T follicular helper cell (primary cell): ENCODE results near the gene MARCHF5.
"Not testable (repeated sequence)": the region's sequence is repeated elsewhere in the genome, so short reads cannot be mapped to it uniquely, and the experiment has no call there.

ENCODE experiments used
- DNase-seq: peaks from one replicate; pipeline ENCODE4 v3.0.0-alpha.2; 2020; ENCODE audit warnings: low read depth

Gene MARCHF5

GRCh38 chr10:92305133-92306072 is 14.4 kb downstream of the MARCHF5 start:
- no peak for DNase-seq

- no peak for DNase-seq
These were observed 18.3 kb downstream of the MARCHF5 start for GRCh38 chr10:92309272-92309671.

GRCh38 chr10:92313750-92314149 is 22.8 kb downstream of the MARCHF5 start:
- DNase-seq = no peak

GRCh38 chr10:92316610-92317009 is 25.6 kb downstream of the MARCHF5 start:
- no peak for DNase-seq

- DNase-seq = no peak
These were observed 32.1 kb downstream of the MARCHF5 start for GRCh38 chr10:92323079-92323478.

GRCh38 chr10:92327445-92328433 is 36.8 kb downstream of the MARCHF5 start:
- DNase-seq = no peak

- no peak for DNase-seq
These were observed 38.0 kb downstream of the MARCHF5 start for GRCh38 chr10:92328993-92329392.

GRCh38 chr10:92329927-92330326 is 39.0 kb downstream of the MARCHF5 start:
- DNase-seq = not testable (repeated sequence)

- DNase-seq = no peak
These were observed 51.8 kb downstream of the MARCHF5 start for GRCh38 chr10:92342796-92343195.

- DNase-seq = not testable (repeated sequence)
These were observed 54.6 kb downstream of the MARCHF5 start for GRCh38 chr10:92345575-92345974.

- DNase-seq = not testable (repeated sequence)
These were observed 56.2 kb downstream of the MARCHF5 start for GRCh38 chr10:92347035-92347676.

GRCh38 chr10:92350411-92350810 is 59.4 kb downstream of the MARCHF5 start:
- DNase-seq = no peak

GRCh38 chr10:92354587-92354986 is 63.6 kb downstream of the MARCHF5 start:
- no peak for DNase-seq

- DNase-seq = no peak
These were observed 65.1 kb downstream of the MARCHF5 start for GRCh38 chr10:92356041-92356440.

GRCh38 chr10:92363498-92363897 is 72.5 kb downstream of the MARCHF5 start:
- no peak for DNase-seq

GRCh38 chr10:92366412-92367021 is 75.5 kb downstream of the MARCHF5 start:
- no peak for DNase-seq

GRCh38 chr10:92377962-92378361 is 87.0 kb downstream of the MARCHF5 start:
- no peak for DNase-seq

- no peak for DNase-seq
These were observed 90.6 kb downstream of the MARCHF5 start for GRCh38 chr10:92381543-92381954.

- no peak for DNase-seq
These were observed 91.7 kb downstream of the MARCHF5 start for GRCh38 chr10:92382631-92383030.

GRCh38 chr10:92384741-92385140 is 93.8 kb downstream of the MARCHF5 start:
- DNase-seq = no peak

- no peak for DNase-seq
These were observed 94.9 kb downstream of the MARCHF5 start for GRCh38 chr10:92385831-92386230.
